Skeletal muscle cell (primary cell): Measurements from ENCODE around the gene SMPDL3A.
"Not testable (repeated sequence)": the region's sequence is repeated elsewhere in the genome, so short reads cannot be mapped to it uniquely, and the experiment has no call there.

Experiments
- DNase-seq: peaks from one replicate; pipeline ENCODE4 v3.0.0-alpha.2; 2010; ENCODE audit warnings: low read depth
- H3K4me3 ChIP-seq: 2 replicates; pipeline ENCODE4 v1.5.1; 2011; ENCODE audit warnings: low read depth, mild to moderate bottlenecking, control low read depth, low read length, moderate library complexity

The SMPDL3A gene

DNA sequence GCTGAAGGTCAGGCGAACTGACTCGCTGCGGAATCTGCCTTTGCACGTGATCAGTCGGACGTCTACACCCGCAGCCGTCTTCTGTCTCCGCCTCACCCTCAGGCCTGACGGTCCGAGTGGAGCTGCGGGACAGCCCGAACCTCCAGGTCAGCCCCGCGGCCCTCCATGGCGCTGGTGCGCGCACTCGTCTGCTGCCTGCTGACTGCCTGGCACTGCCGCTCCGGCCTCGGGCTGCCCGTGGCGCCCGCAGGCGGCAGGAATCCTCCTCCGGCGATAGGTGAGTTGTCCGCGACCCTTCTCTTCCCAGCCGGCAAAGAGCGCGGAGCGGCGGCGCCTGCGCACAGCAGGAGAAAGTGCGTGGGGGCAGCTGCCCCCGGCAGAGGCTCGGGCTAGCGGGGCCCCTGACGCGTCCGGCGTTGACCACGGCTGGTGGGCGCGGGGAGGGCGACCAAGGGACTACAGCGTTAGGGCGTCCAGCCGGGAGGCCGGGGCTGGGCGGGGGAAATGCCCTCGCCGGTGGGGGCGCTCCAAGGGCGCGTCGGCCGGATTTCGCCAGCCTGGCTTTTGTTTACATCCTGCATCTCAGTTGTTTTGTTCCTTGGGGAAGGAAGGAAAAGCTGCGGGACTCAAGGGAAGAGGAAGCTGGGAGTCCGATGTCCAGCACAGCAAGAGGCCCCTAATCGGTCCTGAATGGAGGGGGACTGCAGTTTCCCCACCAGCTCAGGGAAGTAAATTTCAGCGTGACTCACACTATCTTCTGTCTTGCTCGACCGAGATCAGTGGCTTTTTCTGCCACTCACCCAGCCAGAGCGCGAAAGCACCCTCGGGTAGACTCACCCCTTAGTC, at the start of gene SMPDL3A:
Gene SMPDL3A (plus strand): TSS at position 77 of the 846 bp plus-strand sequence. CDS start 89 bp downstream, at position 166.
- peak within 1 kb of the TSS; percentile 70 for H3K4me3 ChIP-seq
- DNase-seq, result no peak

DNA sequence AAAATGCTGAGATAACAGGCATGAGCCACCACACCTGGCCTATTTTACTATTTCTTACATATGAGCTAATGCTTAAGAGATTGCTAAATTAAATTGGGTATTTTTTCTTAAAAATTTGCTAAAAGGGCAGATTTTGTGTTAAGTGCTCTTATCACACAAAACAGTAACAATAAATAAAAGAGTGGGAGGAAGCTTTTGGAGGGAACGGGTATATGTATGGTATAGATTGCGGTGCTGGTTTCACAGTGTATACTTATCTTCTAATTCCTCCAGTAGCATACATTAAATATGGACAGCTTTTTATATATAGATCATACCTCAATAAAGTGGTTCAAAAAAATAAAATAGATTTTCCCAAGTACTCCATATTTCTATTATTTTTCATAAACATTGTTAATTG, 49.0 kb upstream of the SMPDL3A start:
- no peak overlapping the region for H3K4me3 ChIP-seq
- DNase-seq, result no peak

- no peak for DNase-seq
- no peak overlapping the region for H3K4me3 ChIP-seq
Observed at GRCh38 chr6:122740936-122741335, 48.1 kb upstream of the SMPDL3A start.

DNA sequence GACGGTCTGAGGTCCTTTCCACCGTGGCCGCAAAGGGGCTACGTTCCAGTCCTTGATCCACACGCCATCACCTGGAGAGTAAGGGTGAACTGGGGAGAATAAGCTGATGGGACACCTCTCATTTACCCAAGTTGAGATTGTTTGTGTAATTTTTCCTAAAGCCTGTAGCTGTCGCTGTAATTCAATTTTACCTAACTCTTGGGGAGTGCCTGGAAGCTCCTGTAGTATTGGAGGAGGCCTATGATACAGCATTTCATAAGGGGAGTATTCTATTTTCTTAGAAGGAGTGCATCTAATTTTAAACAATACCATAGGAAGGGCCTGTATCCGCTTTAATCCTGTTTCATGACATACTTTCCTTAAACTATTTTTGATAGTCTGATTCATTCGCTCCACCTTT, 44.8 kb upstream of the SMPDL3A start:
- DNase-seq, H3K4me3 ChIP-seq: not testable (repeated sequence)

DNA sequence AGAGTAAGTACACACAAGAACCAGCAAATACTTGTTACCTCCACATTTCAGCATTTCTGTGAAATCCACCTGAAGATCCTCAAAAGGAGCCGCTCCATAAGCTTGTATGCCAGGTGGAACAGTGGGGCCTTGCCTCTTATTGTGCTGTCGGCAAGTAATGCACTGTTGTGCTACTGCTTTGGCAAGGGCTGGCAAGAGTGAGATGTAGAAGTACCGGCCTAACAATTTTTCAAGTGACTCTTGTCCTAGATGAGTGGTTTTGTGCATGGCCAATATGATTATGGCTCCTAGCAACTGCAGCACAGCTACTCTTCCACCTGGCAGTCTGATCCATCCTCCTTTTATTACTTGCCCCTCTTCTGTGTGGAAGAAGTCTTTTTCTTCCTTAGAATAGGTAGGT, 44.2 kb upstream of the SMPDL3A start:
- H3K4me3 ChIP-seq, DNase-seq: not testable (repeated sequence)

DNA sequence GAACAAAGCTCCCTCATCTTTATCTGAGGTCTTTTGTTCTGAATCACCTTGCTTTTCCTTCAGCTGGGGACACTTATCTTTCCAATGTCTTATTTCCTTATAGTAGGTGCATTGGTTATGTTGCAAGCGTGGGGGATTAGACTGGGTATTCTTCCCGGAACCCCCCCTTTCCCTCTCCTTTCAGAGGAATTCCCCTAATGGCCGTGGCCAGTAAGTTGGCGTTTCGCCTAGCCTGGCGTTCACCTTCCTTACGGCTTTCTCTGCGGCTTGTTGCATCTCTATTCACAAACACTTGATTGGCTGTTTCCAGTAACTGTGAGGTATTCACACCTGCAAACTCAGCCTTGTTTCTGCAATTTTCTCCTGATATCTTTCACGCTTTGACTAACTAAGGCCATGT, 42.4 kb upstream of the SMPDL3A start:
- H3K4me3 ChIP-seq, result no peak overlapping the region
- no peak for DNase-seq

DNA sequence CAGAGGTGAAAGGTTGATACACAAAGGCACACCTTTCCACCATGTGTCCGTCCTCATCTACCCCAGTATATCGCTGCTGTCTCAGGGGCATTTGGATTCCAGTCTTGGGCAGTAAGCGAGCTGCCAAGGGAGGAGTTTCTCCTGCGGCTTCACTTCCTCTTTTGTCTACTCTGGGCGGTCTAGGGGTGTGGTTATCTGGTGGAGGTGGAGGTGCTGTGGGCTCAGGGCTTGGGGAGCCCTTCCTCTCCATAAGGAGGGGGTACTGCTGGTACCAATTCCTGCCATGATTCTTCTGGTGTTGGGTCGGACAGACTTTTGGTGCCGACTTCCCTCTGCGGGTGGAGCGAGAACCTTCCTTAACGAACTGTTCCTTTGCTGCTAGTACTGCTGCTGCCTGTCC, 41.5 kb upstream of the SMPDL3A start:
- DNase-seq, result no peak
- H3K4me3 ChIP-seq, result no peak overlapping the region

- not testable (repeated sequence) for DNase-seq
Observed at GRCh38 chr6:122748945-122749344, 40.1 kb upstream of the SMPDL3A start.

DNA sequence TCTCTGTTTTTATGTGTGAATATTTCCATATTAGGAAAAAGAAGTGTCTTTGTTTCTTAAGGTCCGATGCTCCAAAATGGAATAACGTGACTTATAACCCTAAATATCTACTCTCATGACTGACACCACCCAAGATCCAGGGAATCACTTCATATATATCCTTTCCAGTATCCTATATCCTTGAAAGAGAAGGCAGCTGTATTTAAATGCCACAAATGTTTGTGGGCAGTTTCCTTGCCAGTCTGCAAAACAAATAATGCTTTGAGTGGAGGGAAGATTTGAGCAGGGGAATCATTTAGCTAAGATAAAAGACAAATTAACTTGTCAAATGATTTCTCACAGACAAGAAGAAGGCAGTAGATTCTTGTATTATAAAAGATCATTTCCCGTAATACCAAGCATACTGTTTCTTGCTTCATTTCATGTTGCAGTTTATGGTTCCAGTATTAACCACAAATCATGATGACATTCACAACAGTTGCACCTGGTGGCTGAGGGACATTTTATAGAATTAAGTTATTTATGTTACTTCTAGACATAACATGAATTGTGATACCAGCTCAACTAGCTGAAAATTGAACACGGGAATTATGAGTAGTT, 39.5 kb upstream of the SMPDL3A start:
- no peak for DNase-seq
- no peak overlapping the region for H3K4me3 ChIP-seq

More at GRCh38 chr6:122748945-122749344, 40.1 kb upstream of the SMPDL3A start:
- H3K4me3 ChIP-seq, result not testable (repeated sequence)

GRCh38 chr6:122751326-122751725, 37.7 kb upstream of the SMPDL3A start:
- DNase-seq, result no peak
- H3K4me3 ChIP-seq, result no peak overlapping the region

GRCh38 chr6:122752459-122752858, 36.6 kb upstream of the SMPDL3A start:
- H3K4me3 ChIP-seq, result no peak overlapping the region
- no peak for DNase-seq

DNA sequence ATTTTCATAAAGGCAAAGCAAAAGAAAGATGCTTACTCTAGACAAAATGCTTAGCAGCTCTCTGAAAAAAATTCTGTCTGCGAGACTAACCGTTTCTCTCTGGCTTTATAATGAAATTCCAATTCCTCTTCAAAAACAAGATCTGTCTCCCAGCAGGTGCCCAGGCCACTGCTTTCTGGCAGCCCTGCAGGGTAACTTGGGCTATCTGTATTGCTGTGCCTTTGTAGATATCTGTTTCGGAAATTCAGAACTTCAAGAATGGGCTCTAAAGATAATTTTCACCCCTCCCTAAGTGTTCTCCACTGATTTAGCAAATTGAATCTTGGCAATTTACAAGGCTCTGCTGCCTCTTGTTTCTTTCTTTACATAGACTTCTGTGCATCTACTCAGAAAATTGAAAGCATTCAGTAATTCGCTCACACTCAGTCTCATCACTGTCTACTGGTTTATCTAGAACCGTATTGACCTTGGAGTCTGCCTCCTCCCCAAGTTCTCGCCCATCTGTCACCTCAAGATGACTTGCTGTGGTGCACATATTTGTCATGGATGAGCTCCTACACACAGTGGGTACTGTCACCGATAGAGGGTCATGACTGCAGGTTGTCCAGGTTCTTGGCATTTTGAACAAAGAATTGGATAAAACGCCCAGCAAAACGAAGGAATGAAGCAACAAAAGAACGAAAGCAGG, 35.9 kb upstream of the SMPDL3A start:
- no peak overlapping the region for H3K4me3 ChIP-seq
- DNase-seq, result no peak

DNA sequence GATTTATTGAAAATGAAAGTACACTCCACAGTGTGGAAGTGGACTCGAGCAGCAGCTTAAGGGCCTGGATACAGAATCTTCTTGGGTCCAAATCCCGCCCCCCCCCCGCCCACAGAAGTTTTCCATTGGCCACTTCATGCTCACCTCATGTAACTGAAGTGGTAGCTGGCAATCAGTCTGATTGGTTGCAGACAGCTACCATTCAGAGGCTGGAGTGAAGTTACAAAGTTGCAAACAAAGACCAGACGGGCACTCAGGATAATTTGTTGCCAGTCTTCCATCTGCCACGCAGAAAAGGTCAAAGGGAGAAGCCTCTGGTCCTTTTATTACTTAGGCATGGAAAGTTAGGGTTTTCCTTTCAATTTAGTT, 35.4 kb upstream of the SMPDL3A start:
- no peak for DNase-seq

DNA sequence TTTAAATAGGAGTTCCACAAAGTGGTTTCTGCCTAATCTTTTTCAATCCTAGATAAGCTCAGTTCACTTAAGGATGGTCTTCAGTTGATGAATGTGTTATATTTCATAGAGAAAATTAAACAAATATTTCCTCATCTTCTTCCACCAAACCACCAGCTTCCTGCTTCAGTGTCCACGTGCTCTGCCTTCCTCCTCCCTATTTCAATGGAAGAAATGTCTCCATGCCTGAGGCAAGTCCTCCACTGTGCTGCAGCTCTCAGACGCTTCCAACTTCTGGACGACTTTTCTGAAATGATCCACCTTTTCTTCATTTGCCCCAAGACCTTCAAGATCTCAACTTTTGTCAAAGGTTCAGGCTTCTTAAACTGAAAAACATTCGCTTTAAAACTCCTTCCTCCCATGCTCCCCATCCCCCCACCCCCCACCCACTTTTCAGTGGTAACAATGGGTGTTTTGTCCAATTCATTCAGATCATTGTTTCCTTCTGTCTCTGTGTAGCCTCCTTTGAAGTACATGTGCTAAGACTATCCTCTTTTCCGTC, 34.8 kb upstream of the SMPDL3A start:
- DNase-seq, result no peak
- no peak overlapping the region for H3K4me3 ChIP-seq

More for the DNA sequence above, 35.4 kb upstream of the SMPDL3A start:
- H3K4me3 ChIP-seq, result no peak overlapping the region

GRCh38 chr6:122755901-122756300, 33.2 kb upstream of the SMPDL3A start:
- no peak overlapping the region for H3K4me3 ChIP-seq
- no peak for DNase-seq

DNA sequence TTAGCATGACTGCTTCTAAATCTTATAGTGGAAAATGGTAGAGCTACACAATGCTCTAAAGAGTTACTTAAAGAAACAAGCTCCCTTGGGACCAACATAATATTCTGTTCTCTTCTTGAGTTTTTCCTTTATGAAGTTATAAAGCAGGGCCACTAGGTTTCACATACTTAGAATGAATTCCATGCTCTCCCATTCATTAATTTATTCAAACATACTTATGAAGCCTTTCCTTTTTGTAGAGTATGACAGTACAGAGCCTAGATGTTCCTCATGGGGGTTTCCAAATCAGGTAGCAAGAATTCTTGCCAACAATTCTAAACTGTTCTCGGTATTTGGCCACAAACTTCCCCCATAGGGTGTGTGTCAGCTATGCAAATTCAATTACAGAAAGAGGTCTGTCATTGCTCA, 30.1 kb upstream of the SMPDL3A start:
- DNase-seq, result no peak
- H3K4me3 ChIP-seq, result no peak overlapping the region

DNA sequence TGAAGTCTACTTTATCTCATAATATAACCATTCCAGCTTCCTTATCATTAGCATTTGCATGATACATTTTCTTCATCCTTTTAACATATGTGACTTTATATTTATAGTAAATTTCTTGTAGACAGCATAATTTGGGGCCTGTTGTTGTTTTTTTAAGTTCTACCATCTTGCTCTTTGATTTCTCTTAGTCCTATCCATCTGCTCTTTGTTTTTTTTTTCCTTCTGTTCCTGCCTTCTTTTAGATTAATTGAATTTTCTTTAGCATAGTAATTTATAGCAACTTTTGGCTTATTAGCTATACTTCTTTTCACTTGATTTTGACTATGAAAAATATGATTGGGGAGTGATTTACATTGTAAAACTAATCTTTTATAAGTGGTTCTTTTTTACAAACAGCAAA, 28.7 kb upstream of the SMPDL3A start:
- DNase-seq, result no peak
- H3K4me3 ChIP-seq, result no peak overlapping the region

DNA sequence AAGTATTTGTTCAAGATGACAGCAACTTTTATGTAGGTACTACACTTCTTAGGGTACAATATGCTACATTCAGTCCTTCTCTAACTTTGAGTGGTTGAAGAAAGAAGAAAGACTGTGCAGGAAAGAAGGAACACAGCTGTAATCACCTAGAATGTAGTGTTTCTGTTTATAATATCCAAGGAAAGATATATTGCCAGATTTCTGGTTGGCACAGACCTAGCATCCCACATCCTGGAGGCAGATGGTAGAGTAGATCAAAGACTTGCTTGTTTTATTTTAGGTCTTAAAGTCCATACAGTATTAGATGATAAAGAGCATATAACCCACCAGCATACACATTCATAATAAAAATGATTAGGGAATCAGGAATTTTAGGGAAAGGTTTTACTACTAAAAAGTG, 22.8 kb upstream of the SMPDL3A start:
- DNase-seq, result no peak
- H3K4me3 ChIP-seq, result no peak overlapping the region

- DNase-seq, result no peak
Observed at GRCh38 chr6:122770835-122771601, 18.0 kb upstream of the SMPDL3A start.

More at GRCh38 chr6:122770835-122771601, 18.0 kb upstream of the SMPDL3A start:
- no peak overlapping the region for H3K4me3 ChIP-seq
